ENCODE data around the gene FBXL17. TPM values are rescaled to one million over a fixed set of nuclear protein-coding genes. Genes with fewer than 3 reads are reported as not detected.

FBXL17 gene
- total RNA-seq, 1 donor from 2014 or later: 11.6 TPM

DNA sequence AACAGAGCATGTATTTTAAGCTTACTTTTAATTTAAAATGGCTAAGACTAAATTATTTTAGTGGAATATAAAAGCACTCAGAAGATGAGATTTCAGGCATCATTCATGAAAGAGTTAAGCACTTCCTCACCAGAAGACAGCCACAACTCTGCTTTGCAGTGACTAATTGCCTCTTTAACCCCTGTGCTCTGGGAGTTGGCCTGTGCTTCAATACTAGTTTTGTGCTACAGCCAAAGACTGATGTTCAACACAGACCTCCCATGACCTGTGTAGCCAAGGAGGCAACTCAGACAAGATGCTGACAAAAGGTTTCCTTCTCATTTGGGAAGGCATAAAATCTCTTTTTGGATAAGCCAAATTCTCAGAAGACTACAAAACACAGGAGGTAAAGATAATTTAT lies 353.5 kb downstream of the FBXL17 start:
- Histone ChIP-seq H3K4me3 (ENCODE audit: low read depth, low read length) (no peak overlapping the region), H3K36me3 (ENCODE audit: control insufficient read depth, insufficient read depth, low read length) (no peaks in the 10 kb centered on the region), H3K27me3 (ENCODE audit: control insufficient read depth, insufficient read depth, low read length) (no peaks in the 10 kb centered on the region)
- DNase-seq (ENCODE audit: low read depth): no peak
- TF ChIP-seq, protein P1, sequence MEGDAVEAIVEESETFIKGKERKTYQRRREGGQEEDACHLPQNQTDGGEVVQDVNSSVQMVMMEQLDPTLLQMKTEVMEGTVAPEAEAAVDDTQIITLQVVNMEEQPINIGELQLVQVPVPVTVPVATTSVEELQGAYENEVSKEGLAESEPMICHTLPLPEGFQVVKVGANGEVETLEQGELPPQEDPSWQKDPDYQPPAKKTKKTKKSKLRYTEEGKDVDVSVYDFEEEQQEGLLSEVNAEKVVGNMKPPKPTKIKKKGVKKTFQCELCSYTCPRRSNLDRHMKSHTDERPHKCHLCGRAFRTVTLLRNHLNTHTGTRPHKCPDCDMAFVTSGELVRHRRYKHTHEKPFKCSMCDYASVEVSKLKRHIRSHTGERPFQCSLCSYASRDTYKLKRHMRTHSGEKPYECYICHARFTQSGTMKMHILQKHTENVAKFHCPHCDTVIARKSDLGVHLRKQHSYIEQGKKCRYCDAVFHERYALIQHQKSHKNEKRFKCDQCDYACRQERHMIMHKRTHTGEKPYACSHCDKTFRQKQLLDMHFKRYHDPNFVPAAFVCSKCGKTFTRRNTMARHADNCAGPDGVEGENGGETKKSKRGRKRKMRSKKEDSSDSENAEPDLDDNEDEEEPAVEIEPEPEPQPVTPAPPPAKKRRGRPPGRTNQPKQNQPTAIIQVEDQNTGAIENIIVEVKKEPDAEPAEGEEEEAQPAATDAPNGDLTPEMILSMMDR (IDR thresholded peaks at IDR 0.05; ENCODE audit: insufficient read depth, low read length, poor library complexity, severe bottlenecking): no peak

DNA sequence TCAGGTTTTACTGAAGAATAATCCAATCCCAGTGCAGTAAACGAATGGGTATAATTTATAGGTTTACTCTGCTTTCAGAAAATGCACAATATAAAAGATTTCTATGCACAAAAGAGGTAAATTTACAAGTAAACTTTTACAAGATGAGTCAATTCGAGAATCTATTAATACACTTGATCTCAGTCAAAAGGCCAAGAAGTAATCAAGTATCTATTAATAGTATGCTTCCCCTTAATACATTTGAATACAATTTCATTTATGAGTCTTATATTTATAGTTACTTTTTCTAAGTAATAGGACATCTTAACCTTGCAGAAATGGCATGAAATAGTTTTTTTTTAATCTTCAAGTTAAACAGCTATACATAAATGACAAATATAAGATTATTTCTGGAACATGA lies 355.9 kb downstream of the FBXL17 start:
- H3K4me3 ChIP-seq (ENCODE audit: low read depth, low read length): no peak overlapping the region
- TF ChIP-seq, protein P1 (IDR thresholded peaks at IDR 0.05; ENCODE audit: insufficient read depth, low read length, poor library complexity, severe bottlenecking): no peak
- DNase-seq (ENCODE audit: low read depth): no peak

DNA sequence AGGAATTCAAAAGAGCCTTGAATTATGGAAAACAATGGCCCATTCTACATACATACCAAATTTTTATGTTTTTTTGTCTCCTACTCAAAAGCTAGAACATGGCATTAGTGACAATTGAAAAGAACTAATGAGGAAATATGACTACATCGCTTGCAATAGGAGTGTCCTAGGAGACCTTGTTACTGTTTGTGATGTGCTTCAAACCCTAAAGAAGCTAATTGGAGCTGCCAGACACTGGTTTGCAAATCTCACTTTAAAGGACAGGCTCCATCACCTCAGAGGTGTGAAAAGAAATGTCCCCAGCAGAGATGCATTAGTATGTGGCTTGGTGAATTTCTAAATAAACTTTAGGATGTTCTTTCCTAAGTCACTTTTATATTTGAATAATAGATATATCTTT lies 356.9 kb downstream of the FBXL17 start:
- H3K4me3 ChIP-seq (ENCODE audit: low read depth, low read length): no peak overlapping the region
- no peak for DNase-seq (ENCODE audit: low read depth)

More for the DNA sequence above, 355.9 kb downstream of the FBXL17 start:
- Histone ChIP-seq H3K36me3 (ENCODE audit: control insufficient read depth, insufficient read depth, low read length) (no peaks in the 10 kb centered on the region), H3K27me3 (ENCODE audit: control insufficient read depth, insufficient read depth, low read length) (no peaks in the 10 kb centered on the region)

DNA sequence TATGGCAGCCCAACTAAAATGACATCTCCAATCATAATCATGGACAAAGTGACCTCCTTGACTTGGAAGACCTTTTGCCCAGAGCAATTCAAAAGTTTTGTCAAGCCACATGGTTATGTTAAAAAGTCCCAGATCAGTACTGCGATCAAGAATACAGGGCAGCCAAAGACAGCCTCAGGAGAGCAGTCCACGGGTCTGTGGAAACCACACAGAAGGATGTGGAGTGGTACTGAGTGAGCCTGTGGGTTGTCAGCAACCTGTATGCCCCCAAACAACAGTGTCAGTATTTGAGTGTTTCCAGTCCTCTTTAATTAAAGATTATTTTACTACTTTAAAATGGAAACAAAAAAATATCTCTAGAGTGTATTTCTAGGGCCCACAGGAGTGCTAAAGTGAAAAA lies 365.8 kb downstream of the FBXL17 start:
- no peaks in the 10 kb centered on the region for H3K36me3 ChIP-seq (ENCODE audit: control insufficient read depth, insufficient read depth, low read length)
- DNase-seq (ENCODE audit: low read depth): no peak
- no peak overlapping the region for H3K4me3 ChIP-seq (ENCODE audit: low read depth, low read length)
- TF ChIP-seq, protein P1 (IDR thresholded peaks at IDR 0.05; ENCODE audit: insufficient read depth, low read length, poor library complexity, severe bottlenecking): no peak
- no peaks in the 10 kb centered on the region for H3K27me3 ChIP-seq (ENCODE audit: control insufficient read depth, insufficient read depth, low read length)

More for the DNA sequence above, 356.9 kb downstream of the FBXL17 start:
- TF ChIP-seq, protein P1 (IDR thresholded peaks at IDR 0.05; ENCODE audit: insufficient read depth, low read length, poor library complexity, severe bottlenecking): no peak
- no peaks in the 10 kb centered on the region for H3K36me3 ChIP-seq (ENCODE audit: control insufficient read depth, insufficient read depth, low read length)
- no peaks in the 10 kb centered on the region for H3K27me3 ChIP-seq (ENCODE audit: control insufficient read depth, insufficient read depth, low read length)

DNA sequence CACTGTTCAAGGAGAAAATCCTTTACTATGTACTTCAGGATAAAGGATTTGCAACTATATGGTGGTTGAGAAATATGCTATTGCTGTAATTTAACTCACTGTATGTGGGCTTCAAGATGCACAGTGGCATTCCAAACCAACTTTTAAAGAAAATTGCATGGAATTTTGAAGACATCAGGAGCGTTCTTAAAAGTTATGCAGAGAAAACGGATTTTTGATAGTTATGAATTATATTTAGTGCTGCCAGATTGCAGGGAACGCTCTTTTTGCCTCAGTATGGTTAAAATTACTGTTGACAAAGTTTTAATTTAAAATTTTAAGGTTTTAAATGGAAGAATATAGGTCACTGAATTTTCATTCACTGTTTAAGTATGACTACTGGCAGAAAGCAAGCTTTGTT lies 375.1 kb downstream of the FBXL17 start:
- TF ChIP-seq, protein P1 (IDR thresholded peaks at IDR 0.05; ENCODE audit: insufficient read depth, low read length, poor library complexity, severe bottlenecking): no peak
- no peak for DNase-seq (ENCODE audit: low read depth)
- H3K27me3 ChIP-seq (ENCODE audit: control insufficient read depth, insufficient read depth, low read length): no peaks in the 10 kb centered on the region
- no peak overlapping the region for H3K4me3 ChIP-seq (ENCODE audit: low read depth, low read length)
- no peaks in the 10 kb centered on the region for H3K36me3 ChIP-seq (ENCODE audit: control insufficient read depth, insufficient read depth, low read length)

DNA sequence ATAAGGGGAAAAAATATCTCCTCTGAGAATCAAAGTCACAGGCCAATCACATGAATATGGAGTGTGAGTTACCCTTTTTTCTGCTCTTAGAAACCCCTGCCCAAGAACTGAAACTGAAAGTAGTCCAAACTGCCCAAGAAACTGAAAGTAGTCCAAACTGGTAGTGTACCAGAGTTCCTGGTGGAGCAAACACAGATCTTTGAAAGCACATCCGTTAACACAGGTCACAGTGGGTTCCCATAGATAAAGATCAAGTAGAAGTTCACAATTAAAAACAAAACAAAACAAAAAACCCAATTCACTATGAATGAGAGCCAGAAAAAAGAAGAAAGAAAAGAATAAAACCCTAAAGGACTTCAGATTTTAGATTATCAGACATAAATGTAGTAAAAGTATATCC lies 378.7 kb downstream of the FBXL17 start:
- no peak overlapping the region for H3K4me3 ChIP-seq (ENCODE audit: low read depth, low read length)
- DNase-seq (ENCODE audit: low read depth): peak; percentile 28

More for the DNA sequence above, 378.7 kb downstream of the FBXL17 start:
- H3K36me3 ChIP-seq (ENCODE audit: control insufficient read depth, insufficient read depth, low read length): no peaks in the 10 kb centered on the region
- TF ChIP-seq, protein P1 (IDR thresholded peaks at IDR 0.05; ENCODE audit: insufficient read depth, low read length, poor library complexity, severe bottlenecking): no peak
- H3K27me3 ChIP-seq (ENCODE audit: control insufficient read depth, insufficient read depth, low read length): no peaks in the 10 kb centered on the region

Data from kidney epithelial cell (primary cell).